Sigmoid colon (tissue), 4 donors: ENCODE measurements around the gene NTM.

Source experiments
- POLR2A ChIP-seq, 2 donors: fragments of 450-650 bp; IDR thresholded peaks; one replicate each; pipeline ENCODE4 v1.6.1; 2016; ENCODE audit warnings: antibody characterized with exemption in 2 of 2, mild to moderate bottlenecking in 2 of 2, moderate library complexity in 2 of 2
- POLR2AphosphoS5 ChIP-seq, 4 donors: sonication (generic); formaldehyde crosslinking; IDR thresholded peaks; one replicate each; pipeline ENCODE4 v1.6.1; 2017; ENCODE audit warnings: antibody characterized with exemption in 4 of 4
- TF ChIP-seq, protein P1 (sequence below), 4 experiments: fragments of 450-650 bp in 3 of 4; fragments of 200-600 bp in 1 of 4; IDR thresholded peaks; one replicate each; pipeline ENCODE4 v1.5.1; 2016 to 2019; ENCODE audit warnings: antibody characterized with exemption in 4 of 4, mild to moderate bottlenecking in 3 of 4, moderate library complexity in 2 of 4

DNA sequence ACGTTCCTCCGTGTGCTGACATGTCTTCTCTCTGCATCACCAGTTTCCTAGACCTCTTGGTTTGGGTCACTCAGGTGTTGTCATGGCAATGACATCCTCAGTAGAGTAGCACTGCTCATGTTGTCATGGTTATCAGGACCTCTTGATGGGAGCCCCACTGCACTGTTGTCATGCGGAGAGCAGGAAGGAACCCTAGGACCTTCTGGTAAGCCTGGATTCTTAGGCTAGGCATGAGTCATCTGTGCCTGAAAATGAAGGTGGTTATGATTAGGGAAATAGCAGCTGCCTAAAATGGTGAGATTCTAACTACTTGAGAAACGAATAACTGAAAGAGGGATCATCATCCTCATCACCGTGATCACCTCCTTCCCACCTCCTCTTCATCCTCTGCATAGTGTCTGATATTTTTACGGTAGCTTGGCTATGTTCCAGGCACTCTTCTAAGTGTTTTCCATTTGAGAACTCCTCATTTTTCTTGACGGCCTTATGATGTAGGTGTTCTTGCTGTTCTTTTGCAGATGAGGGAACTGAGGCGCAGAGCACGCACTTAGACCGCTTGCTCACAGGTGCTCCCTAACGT is 858.4 kb downstream of the NTM start:
- TF ChIP-seq POLR2A (IDR thresholded peaks at IDR 0.05): no peak
- no peak for TF ChIP-seq POLR2AphosphoS5 (IDR thresholded peaks at IDR 0.05)
- TF ChIP-seq, protein P1, sequence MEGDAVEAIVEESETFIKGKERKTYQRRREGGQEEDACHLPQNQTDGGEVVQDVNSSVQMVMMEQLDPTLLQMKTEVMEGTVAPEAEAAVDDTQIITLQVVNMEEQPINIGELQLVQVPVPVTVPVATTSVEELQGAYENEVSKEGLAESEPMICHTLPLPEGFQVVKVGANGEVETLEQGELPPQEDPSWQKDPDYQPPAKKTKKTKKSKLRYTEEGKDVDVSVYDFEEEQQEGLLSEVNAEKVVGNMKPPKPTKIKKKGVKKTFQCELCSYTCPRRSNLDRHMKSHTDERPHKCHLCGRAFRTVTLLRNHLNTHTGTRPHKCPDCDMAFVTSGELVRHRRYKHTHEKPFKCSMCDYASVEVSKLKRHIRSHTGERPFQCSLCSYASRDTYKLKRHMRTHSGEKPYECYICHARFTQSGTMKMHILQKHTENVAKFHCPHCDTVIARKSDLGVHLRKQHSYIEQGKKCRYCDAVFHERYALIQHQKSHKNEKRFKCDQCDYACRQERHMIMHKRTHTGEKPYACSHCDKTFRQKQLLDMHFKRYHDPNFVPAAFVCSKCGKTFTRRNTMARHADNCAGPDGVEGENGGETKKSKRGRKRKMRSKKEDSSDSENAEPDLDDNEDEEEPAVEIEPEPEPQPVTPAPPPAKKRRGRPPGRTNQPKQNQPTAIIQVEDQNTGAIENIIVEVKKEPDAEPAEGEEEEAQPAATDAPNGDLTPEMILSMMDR (IDR thresholded peaks at IDR 0.05): no peak
